ENCODE measurements around the gene ABCD3.

DNA sequence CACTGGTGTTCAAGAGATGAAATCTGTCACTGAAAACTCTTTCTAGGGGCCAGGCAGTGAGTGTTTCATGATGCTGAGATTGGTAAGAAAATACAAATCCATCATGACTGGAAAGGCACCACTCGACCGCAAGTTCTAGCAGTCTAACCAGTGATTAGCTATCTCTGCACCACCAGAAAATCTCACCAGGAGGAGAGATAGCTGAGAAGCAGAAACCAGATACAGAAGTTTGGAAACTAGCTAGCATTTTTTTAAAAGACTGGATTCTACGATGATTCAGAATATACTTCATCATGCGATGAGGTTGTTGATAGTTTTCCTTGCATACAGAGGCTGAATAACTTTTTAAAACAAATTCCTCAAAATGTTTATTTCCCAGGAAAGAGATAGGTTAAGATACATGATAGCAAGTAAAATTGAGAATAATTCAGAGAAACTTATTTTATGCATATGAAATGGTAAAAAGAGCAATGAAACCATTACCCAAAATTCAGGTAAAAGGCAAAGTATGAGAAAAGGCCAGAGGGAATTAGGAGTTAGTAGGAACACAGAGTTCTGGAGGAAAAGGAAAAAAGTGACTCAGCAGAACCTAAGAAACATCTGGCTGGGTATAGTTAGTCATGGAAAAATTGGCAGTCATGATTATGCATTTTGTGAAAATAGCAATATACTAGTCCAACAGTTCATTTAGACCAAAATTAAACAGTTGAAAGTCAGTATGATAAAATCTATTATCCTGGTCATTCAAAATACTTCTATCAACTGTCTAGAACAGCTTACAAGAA is 126.7 kb downstream of the ABCD3 start:
- TF ChIP-seq, protein P1, sequence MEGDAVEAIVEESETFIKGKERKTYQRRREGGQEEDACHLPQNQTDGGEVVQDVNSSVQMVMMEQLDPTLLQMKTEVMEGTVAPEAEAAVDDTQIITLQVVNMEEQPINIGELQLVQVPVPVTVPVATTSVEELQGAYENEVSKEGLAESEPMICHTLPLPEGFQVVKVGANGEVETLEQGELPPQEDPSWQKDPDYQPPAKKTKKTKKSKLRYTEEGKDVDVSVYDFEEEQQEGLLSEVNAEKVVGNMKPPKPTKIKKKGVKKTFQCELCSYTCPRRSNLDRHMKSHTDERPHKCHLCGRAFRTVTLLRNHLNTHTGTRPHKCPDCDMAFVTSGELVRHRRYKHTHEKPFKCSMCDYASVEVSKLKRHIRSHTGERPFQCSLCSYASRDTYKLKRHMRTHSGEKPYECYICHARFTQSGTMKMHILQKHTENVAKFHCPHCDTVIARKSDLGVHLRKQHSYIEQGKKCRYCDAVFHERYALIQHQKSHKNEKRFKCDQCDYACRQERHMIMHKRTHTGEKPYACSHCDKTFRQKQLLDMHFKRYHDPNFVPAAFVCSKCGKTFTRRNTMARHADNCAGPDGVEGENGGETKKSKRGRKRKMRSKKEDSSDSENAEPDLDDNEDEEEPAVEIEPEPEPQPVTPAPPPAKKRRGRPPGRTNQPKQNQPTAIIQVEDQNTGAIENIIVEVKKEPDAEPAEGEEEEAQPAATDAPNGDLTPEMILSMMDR (IDR thresholded peaks at IDR 0.05) = peak in 1 of 5 experiments; percentile 15
- no peak for TF ChIP-seq POLR2A (IDR thresholded peaks at IDR 0.05)

Measured in tibial nerve (tissue), 3 donors.